DMS 273 (cell line): ENCODE results near the gene LATS2.

Experiments
- DNase-seq: peaks from one replicate; lab custom pipeline; 2025; ENCODE audit not compliant: unreplicated experiment; lab: John Stamatoyannopoulos, UW

LATS2 gene

DNA sequence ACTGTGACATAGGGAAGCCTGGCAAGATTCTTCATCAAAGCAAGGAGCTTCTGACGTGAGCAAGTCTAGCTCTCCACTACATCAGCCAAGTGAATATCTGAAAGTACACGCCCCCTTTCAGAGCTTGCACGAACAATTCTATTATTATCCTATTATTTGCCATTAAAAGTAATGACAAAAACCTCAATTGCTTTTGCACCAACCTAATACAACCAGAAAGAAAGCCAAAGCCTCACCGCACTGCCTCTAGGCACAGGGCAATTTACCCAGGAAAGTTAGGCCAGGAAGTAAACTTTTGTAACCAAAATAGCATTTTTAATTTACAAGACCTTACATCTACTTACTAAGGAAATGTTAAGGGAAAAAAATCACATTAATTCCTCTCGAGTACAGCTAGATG, 41.2 kb downstream of the LATS2 start:
- DNase-seq: no peak

DNA sequence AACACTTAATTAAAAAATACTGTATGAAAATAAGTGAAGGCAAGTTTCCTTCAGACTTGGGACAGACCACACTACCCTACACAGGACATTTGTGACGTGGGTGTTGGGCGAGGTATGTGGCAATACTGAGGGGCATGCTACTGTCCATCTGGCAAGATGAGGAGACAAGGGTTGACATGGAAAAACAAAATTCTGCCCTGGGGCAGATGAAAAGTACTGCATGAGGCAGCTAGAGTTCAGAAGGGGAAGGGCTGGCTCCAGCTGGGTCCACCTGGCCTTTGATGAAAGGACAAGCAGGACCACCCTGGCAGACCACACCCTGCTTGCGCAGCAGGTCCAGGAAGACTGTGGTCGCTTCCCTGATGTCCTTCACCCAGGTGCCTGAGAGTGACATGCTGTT, 43.2 kb downstream of the LATS2 start:
- DNase-seq: no peak

DNA sequence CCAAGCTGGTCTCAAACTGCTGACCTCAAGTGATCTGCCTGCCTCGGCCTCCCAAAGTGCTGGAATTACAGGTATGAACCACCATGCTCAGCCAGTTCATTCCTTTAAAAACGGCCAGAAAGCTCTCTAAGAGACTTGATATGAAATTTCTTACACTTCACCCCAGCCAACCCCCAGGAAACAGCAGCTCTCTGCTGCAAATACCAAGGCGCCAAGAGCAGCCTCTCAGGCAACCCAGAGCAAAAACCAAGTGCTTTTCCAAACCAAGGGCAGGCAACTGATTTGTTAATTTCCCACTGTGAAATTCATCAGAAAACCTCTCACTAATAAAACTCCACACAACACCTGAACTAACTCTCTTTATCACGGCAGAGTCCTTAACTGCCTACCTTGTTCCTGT, 44.9 kb downstream of the LATS2 start:
- no peak for DNase-seq

DNA sequence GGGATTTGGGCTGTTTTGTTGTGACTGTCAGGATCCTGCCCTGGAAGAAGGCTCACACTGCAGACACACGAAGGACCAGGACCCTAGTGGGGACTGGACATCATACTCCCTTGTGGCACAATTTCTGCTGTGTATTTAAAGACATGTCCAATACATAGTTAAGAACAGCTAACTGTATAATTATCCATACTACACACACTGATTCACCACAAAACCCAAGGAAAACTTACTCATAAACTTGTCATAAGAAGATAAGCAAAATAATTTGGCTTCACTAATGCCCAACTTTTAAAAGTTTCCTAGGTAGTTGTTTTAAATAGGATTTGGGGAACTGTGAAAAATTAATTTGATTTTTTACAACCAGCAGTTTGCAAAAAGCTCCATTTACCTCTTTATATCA, 46.1 kb downstream of the LATS2 start:
- no peak for DNase-seq

DNA sequence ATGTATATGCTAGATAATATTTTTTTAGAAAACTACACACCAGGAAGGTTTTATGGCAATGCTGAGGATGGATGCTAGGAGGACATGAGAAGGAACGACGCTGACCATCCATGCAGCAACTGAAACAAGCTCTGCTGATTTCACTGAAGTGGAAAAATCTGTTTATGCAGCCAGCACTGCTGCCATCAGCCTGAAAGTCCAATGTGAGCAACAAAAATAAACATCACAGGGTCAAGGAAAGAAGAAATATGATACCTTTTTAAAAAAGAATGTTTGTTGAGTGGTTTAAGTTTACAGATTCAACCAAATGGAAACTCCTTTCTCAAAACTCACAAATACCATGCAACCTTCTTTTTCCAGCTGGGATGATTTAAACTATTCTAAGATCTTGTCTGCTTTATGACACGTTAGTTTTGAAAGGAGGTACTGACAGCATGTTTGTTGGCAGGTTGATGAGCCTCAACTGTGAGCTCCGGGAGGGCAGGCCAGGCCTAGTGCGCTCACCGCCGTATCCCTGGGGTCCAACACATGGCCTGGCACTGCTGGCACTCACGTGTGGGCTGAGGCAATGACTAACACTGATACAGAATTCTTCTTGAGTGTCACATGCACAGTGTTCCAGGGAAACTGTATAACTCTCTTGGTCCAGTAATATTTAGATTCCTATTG, 46.8 kb downstream of the LATS2 start:
- DNase-seq: peak; percentile 46

DNA sequence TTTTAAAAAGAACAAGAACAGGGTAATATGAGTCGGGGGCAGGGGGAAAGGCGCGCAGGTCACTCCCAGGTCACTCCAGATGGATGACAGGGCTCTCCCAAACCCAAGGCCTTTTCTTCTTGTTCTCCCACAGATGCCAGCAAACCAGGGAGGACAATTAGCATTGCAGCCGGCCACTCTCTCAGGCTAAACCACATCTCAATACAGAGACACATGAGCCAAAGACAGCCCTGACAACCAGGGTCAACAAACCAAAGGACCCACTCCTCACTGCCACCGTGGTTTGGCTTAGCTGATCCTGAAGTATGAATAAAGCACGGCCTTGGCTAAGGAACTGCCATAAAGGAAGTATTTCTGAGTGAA, 47.3 kb downstream of the LATS2 start:
- no peak for DNase-seq

DNA sequence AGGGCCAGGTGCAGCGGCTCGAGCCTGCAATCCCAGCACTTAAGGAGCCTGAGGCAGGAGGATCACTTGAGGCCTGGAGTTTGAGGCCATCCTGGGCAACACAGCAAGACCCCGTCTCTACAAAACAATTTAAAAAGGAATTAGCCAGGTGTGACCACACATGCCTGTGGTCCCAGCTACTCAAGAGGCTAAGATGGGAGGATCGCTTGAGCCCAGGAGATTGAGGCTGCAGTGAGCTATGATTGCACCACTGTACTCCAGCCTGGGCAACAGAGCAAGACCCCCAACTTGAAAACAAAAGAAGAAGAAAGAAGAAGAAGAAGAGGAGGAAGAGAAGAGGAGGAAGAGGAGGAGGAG, 47.7 kb downstream of the LATS2 start:
- DNase-seq: no peak

DNA sequence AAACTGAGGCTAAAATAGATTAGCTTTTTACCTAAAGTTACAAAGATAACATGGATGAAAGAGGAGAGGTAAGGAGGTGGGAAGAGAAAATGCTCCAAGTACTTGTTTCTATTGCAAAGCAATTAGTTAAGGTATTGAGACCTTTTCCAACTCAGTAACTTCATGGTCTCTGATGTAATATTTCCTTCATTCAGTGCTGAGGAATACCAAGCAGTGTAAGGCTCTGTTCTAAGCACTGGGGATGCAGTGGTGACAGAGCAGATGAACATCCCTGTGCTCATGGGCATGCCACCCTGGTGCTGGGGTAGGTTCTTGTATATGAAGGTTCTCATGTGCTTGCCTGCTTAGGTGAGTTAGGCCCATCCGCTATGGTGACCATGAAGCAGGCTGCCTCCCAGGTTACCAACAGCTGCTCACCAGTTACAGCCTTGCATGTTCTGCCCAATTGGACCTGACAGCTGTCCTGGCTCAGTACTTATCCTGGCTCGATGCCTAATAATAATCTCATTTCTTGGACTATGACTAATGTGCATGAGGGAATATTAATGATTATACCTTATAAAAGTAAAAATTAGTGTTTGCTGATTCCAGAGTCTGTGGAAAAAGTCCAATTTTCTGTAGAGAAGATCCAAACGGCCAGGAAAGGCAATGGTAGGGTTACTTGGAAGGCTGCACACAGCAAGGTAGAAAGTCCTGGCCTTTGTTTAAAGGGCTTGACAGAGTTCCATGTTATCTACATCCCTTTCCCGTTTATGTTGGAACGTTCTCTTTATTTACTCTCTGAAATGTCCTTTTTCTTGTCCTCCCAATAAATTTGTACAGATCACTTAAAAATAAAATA, 48.3 kb downstream of the LATS2 start:
- peak; percentile 49 for DNase-seq

DNA sequence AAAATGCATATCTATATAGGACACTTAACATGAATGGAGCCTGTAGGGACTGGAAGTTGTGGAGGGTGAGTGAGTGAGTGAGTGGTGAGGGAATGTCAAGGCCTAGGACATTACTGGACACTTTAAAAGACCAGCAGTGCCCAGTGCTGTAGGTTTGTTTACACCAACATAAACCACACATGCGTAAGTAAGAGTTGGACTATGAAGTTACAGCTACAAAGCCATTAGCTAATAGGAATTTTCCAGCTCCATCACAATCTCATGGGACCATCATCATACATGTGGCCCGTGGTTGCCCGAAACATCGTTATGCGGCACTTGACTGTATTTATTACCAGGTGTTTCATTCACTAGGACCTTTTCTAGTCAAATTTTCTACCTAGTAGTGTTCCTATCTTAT, 49.2 kb downstream of the LATS2 start:
- DNase-seq: no peak

DNA sequence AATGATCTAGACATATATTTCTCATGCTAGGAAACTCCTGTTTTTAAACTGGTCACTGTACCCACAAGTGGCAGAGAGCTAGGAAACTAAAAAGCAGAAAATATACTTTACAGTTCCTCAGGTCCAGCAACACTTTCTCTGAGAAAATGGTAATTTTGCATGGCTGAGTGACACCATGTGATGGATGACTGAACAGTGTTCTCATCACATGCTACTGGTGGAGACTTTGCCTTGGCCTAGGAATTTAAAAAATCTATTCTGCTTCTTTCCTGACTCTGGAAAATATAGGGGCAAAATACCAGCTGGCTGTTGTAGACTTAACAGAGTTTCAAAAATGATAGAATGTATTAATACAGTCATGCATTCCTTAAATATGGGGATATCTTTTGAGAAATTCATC, 50.0 kb downstream of the LATS2 start:
- DNase-seq: no peak

DNA sequence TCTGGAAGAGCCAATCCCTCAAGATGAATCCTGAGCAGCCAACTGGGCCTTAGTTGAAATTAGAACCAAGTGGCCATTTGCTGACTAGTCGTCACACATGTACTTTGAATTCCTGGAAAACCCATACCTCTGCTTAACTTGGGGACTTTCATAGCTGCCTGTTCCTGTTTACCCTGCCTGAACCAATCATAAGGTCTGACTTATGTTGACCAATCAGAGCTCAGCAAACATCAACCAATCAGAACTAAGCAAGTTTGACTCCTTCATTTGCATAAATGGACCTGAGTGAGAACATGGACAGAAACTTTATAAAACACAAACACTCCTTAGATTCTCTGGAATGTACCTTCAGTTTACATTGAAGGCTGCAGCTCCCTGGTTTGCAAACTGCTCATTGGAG, 50.8 kb downstream of the LATS2 start:
- peak; percentile 9 for DNase-seq

DNA sequence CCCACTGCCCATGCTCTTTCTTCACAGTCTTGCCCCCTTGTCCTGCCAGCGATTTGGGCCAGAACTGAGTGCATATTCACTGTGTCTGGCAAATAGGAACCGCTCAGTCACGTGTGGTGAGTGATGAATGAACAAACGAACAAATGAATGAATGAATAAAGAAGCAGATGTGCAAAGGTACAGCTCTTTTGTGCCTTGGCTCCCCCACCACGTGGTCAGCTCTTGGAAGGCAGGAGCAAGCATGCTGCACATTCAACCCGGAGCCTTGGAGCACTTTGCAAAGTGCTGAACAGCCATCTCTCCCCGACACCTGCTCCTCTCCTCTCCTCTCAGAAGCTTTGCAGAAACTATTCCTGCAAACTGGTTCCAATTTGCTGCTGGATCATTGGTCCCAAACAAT, 52.4 kb downstream of the LATS2 start:
- DNase-seq: peak; percentile 55

DNA sequence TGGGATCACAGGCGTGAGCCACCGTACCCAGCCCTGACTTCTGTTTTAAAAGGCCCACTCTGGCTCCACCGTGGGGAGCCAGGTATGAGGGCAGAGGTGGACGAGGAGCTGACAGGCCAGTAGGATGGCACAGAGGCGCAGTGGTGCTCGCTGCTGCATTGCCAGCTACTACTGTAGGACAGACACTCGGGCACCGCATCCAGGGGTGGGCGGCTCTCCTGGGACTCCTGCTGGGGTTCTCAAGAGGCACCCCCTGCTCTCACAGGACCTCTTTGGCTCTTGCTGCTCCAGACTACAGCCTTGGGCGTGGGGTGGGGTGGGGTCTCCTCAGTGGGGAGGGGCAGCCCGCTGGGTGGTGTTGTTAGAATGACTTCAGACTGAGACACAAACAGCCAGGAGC, 53.4 kb downstream of the LATS2 start:
- no peak for DNase-seq

DNA sequence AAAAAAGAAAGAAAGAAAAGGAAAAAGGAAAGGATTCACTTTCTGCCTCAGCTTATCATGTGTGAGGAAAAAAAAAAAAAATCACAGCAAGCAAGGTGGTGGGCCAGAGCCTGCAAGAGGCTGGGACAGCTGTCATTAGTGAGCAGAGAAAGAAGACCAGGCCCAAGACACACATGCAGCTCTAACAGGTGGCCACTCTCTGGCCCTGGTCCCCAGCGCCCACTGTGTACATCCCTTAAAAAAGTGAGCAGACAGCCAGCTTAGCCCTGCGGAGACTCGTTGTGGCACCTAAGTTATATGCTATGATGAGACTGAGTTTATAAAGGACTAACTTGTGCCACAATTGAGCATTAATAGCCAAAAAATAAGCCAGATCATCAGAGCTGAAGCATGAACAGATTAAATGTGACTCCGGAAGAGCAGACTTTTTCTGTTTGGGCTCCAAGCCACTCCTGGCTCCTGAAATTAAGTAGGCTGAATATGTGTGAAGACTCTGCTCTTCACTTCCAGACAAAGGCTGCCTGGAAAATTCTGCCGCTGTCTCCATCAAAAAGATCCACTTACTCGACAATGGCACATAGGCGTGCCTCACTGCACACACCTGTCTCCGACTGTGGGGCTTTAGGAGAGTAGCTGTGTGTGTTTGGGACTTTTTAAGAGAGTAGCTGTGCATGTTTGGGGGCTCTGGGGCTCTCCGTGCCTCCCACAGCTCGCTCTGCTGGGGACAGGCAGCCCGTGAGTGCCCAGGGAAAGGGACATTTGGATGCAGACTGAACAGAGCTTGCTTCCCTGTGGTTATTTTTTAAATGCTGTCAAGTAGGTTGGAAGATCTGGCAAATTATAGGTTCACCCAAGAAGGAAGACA, 55.0 kb downstream of the LATS2 start:
- no peak for DNase-seq

DNA sequence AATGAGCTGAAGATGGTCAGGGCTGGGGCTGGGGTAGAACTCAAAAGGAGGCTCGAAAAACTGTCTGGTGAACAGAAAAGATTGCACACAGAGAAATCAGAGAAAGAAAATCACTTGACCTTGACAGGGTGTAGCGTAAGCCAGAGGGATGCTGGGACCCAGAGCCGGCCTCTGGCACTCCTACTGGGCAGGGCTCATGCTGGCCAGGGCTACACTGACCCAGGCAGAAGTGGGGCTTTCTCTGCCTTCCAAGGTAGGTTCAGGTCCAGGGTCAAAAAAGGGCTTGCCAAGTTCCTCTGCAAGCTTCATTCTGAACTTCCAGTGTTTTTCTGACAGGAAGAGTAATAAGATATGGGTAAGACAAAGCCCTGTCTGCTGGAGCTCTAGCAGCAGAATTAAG, 56.2 kb downstream of the LATS2 start:
- no peak for DNase-seq

DNA sequence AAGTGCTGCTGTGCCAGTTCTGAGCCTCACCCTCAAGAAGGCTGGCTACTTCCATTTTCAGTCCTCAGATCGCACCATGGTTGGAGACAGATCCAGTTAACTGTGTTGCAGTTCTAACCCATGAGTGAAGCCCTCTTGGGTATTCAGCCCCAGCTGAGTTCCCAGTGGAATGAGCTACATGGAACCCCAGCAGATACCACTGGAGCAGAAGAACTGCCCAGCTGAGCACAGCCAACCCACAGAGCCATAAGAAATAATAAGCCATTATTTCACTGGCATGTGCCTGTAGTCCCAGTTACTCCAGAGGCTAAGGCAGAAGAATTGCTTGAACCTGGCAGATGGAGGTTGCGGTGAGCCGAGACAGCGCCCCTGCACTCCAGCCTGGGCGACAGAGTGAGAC, 59.9 kb downstream of the LATS2 start:
- DNase-seq: no peak

DNA sequence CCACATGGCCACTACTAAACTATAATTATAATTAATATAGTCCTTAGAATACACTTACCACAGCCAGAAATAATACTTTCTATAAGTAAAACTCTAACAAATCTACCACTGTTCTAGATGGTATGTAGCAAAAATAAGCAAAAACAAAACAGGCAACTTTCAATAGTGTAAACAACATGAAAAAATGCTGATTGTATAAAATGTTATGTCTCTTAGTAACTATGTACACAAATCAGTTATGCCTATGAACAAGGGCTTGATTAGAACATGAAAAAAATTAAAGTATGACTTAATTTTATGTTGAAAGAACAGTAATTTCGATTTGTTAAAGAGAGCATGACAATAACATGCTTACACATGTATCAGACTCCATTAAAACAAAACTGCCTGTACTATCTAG, 60.7 kb downstream of the LATS2 start:
- no peak for DNase-seq

DNA sequence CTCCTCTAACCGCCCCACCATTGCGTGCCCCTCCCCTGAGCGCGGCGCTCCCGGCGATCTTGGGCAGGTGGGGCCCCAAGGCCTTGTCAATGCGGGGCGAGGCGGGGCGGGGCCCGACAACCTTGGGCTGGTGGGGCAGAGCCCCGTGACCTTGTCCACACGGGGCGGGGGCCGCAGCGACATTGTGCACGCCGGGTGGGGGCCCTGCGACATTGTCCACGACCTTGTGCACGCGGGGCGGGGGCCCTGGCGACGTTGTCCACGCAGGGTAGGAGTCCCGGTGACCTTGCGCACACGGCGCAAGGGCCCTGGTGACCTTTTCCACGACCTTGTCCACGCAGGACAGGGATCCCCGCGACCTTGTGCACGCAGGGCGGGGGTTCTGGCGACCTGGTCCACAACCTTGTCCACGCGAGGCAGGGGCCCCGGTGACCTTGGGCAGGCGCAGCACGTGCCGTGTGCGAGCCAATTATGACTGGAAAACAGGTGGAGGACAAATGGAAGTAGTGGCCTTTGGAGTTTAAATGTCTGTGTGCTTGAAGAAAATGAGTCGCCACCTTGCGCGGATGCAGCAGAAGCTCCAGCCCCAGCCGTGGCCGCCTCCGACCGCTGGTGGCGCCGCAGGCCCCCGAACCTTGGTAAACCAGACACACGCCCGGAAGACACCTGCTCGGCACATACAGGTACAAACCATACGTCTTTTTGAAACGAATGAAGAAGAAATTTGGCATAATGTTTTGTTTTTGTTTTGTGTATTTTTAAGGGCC, 62.6 kb downstream of the LATS2 start:
- DNase-seq: no peak

DNA sequence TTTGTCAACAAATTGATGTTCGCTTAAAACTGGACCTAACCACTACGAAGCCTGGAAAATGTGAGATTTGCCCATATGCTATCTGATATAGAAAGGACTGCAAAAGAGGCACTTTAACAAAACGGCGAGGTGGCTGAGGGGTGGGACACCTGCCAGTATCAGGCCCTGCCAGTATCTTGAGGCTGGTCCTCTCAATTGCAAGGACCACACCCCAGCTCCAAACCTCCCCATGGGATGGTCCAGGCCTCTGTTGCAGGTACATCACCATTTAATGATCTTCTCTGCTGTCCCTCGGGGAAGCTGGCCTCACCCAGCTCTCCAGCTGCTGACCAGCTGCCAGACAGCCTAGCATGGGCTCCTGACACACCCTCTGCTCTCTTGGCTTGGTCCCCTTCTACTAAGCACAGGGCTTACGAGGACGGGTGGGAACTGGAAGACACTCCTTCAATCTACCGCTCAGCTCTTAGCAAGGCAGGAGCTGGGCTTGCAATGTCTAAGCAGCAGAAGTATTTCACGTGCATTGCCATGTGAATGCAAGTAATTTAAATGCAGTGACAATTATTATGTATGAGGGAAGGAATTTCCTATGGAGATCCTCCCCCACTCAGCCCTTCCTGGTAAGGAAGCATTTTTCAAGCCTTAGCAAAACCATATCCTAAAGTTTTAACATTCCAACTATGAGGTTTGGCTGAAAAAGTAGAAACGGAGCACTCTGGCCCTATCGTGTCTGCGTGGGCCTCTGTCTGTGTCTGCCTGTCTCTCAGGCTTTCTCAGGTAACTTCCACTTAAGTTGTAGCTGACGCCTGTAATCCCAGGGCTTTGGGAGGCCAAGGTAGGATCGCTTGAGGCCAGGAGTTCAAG, 63.9 kb downstream of the LATS2 start:
- no peak for DNase-seq

DNA sequence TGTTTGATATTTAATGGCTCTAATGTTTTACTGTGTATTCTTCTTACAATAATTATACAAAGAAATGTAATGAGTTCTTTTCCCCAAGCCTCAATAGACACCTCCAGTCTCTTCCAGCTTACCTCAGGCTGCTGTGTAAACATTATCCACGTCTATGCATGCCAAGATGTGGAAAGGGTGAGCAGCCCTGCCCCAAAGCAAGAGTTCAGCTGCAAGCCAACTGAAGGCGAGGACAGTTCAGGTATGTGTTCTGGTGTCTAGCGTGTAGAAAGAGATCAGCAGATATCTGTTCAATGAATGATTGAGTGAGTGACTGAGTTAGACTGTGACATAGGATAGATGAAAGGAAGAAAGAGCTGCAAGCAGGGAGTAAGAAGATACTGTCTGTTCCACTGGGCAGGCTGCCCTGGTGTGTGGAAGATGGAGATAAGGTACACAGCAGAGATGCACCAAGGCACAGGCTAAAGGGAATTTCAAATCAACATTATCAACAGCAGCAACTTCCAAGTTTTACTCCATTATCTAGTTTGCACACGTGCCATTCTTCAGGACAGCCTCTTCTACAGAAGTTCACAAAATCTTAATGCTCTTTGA, 66.0 kb downstream of the LATS2 start:
- no peak for DNase-seq
